NCI-H524 (cell line): ENCODE data around the gene SPSB1.
A peak's percentile ranks its signal among the peaks of the same experiment; 100 is the strongest.

Source experiments
- DNase-seq, 2 experiments: peaks; one replicate each; lab custom pipeline; 2025; lab: John Stamatoyannopoulos, UW

SPSB1 gene

DNA sequence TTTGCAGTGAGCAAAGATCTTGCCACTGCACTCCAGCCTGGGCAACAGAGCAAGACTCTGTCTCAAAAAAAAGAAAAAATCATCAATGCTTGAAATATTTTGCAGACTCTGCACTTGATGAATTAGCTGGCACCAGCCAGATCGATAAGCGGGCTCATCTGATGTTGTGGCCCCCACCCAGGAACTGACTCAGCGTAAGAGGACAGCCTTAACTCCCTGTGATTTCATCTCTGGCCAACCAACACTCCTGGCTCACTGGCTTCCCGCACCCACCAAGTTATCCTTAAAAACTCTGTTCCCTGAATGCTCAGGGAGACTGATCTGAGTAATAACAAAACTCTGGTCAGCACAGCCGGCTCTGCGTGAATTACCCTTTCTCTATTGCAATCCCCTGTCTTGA is 98.9 kb downstream of the SPSB1 start:
- no peak for DNase-seq

DNA sequence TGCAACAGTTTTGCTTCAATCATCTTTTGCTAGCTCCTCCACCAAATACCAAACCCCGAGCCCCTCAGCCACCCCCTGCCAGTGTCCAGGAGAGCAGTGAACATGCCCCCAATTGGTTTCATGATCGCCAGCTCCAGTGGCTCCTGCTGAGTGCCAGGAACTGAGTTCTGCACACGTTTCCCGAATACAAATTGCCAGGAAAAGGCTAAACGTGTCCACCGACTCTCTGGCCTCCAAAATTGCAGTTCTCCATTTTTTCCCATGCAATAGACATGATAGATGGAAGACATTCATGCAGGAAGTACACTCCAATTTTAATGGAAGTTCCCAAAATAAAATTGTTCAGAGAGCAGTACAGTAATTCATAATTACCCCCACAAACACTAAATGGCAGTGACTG is 101.3 kb downstream of the SPSB1 start:
- DNase-seq = no peak

DNA sequence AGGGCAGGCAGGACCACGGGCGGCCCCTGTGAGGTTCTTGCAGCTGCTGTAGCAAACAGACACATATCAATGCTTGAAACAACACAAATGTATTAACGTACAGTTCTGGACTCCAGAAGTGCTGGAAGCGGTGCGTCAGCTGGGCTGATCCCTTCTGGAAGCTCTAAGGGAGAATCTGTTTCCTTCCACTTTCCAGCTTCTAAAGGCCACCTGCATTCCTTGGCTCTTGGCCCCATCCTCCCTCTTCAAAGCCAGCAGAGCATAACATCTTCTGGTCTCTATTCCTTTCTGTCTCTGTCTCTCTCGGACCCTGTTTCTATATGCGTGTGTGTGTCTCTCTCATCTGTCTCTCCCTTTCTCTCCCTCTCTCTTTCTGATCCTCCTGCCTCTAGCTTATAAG is 102.3 kb downstream of the SPSB1 start:
- no peak for DNase-seq

DNA sequence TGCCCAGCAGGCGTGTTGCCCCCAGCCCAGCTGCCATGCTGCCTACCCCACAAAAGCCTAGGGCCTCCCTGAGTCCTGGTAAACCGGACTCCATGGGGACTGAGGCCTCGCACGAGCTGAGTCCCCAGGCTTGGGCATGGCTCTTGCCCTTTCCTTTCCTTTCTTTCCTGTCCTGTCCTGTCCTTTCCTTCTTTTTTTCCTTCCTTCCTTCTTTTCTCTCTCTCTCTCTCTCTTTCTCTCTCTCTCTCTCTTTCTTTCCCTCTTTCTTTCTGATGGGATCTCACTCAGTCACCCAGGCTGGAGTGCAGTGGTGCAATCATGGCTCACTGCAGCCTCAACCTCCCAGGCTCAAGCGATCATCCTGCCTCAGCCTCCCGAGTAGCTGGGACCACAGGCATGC is 104.4 kb downstream of the SPSB1 start:
- DNase-seq = no peak

DNA sequence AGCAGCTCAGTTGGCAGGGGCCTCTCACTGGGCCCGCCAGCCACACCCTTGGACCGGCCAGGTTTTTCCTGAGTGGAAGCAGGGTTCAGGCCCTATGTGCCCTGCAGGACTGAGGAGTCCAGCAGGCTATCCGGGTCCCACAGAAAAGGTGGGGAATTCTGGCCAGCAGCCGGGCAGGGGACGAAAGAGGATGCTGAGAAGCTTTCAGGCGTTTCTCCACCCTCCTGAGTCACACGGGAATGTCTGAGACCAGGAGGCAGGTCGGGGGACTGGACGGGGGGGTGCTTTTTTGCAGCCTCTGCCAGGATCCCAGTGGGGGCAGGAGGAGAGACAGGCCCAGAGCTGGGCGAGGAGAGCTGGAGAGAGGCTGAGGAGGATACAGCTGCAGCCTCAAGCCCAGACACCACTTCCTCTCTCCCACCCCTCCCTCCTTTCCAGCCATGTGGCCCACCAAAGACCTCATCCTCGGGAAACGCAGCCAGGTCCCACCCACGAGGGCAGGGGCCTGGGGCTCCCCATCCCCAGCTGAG is 105.4 kb downstream of the SPSB1 start:
- no peak for DNase-seq

DNA sequence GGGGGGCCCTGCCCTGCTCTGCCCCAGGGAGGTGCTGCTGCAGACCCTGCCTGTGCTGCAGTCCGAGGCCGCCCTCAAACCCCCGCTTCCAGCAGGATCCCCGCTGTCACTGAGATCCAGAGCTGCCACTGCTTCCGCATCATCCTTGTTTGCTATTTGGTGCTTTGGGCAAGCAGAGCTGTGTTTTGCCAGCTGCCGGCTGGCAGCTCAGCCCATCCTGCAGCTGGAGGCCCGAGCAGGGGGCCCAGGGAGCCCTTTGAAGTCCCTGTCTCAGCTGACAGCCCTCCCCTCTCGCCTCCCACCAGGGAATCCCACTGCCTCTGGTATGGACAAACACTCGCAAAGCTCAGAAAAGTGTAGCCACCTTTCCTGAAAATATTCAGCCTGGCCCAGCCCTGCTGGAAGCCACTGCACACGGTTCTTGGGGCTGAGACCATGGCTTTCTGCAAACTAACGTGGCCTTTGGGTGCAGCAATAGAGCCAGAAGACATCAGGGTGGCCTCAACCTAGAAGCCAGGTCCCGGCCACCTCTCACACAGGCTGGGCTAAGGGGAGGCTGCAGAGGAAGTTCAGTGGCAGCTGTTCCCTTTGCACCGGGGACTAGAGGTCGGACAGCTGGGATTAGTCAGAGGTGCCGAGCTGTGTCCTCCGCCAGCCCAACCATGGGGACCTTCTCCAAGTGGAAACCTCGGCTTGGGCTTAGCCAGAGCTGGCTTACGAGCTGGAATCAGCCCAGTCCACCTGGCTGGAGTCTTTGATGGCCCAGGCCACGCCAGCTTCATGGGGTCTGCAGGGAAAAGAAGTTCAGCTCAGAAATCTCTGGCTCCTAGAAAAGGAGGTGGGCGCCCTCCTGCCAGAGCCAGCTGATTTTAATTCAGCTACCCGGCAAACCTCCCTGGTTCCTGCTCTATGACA is 107.1 kb downstream of the SPSB1 start:
- peak; percentile 47 to 77 for DNase-seq

DNA sequence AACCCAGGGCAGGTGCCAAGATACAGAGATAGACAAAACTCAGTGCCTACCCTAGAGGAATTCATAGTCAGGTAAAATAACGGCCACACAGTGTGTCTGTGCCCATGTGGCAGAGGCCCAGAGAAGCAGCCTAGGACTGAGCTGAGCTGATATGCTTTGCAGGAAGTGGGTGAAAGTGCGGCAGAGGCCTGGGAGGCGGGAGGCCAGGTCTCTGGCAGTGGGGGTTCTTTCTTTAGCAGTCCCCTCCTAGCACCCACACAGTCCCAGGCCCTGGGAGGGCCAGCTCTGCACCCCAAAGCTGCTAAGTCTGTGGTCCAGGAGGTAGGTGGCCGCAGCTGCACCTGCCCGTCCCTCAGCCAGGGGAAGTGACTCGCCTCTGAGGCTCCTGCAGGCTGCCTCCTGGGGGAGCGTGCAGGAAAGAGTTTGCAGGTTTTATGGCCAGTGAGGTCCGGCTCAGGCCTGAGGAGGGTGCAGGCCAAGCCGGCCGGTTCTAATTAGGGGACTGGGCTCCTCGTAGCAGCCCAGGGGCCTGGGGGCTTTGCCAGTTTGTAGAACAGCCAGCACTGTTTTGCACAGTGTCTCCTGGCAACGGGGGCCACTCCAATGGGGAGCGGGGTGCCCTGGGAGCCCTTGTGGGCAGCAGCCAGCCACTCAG is 107.9 kb downstream of the SPSB1 start:
- no peak for DNase-seq

DNA sequence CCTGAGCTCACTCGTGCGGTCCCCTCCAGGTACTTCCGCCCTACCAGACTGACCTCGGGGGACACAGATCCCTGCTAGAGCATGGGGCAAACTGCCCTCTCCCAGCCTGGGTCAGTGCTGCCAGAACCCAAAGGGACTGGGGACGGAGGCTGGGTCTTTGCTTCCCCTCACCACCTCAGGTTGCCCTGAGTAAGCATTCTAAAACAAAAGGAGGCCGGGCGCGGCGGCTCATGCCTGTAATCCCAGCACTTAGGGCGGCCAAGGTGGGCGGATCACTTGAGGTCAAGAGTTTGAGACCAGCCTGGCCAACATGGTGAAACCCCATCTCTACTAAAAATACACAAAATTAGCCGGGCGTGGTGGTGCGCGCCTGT is 108.4 kb downstream of the SPSB1 start:
- DNase-seq = no peak

DNA sequence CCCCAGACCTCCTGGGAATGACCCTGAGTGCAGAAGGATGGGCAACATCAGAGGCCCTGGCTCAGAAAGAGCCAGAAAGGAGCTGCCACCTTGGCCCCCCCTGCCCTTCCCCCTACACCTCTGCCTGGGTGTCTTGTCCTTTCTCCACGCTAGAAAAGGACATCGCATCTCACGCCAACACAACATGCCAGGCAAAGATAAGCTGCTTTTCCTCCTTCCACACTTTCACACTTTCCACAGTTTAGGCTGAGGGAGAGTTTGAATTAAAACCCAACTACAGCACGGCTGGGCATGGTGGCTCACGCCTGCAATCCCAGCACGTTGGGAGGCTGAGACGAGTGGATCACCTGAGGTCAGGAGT is 109.5 kb downstream of the SPSB1 start:
- no peak for DNase-seq

DNA sequence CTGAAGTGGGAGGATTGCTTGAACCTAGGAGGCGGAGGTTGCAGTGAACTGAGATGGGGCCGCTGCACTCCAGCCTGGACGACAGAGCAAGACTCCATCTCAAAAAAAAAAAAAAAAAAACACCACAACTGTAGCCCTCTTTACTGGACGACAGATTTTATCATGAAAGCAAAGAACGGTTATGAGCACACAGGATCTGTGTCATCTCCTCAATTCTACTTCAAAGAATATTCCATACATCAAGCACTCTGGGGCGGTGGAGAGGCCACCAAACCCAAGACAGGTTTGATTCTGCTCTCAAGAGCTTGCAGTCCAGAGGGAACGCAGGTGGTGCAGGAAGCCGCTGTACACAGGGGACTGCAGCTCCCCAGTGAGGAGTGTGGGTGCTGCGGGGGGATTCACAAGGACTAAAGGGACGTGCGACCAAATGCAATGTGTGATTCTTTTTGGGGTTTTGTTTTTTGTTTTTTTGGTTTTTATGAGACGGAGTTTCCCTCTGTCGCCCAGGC is 110.1 kb downstream of the SPSB1 start:
- no peak for DNase-seq

DNA sequence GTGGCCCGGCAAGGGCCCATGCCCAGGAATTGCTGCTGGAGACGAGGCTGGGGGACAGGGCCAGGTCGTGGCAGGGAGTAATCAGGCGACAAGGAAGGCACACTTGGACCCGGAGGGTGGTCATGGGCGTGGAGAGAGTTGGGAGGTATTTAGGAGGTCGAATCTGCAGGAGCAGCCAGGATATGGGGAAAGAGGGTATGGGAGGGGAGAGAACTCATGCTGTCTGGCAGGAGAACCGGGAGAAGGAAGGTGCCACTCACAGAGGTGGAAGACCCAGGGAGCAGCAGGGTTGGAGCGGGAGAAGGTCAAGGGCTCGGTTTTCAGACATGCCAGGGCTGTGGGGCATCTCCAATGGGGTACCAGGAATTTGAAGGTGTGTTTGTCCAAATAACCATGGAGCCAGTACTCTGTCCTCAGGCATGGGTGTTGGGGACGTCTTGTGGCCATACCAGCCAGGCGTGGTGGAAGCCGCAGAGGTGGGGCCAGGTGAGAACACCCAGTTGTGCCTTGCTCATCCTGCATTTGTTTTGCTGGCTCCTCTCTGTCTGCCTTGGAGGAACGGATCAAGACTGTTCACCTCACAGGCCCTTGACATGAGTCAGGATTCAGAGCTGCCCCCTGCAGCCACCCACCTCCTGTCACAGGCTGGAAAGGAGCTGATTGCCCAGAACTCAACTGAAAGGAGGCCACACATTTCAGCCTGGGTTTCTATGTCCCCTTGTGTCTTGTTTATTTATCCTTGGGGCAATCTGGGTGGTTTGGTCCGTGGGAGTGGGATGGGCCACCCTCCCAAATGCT is 111.6 kb downstream of the SPSB1 start:
- DNase-seq = no peak

DNA sequence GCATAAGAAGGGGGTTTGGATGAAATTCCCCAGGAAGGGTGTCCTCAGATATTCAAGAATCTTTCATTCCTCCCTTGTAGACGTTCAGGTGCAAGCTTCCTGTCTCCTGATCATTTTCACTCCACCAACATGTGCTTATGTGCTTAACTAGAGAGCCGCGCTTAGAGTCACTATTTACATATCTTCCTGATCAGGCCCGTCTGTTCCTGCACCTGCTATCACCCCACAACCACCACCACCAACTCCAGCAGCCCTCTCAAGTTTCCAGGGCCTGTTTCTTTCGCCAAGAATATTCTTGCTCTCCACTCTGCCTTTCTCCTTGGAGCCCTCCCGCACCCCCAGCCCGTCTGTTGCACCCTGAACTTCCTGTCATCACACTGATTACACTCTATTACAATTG is 113.4 kb downstream of the SPSB1 start:
- peak; percentile 65 to 96 for DNase-seq

DNA sequence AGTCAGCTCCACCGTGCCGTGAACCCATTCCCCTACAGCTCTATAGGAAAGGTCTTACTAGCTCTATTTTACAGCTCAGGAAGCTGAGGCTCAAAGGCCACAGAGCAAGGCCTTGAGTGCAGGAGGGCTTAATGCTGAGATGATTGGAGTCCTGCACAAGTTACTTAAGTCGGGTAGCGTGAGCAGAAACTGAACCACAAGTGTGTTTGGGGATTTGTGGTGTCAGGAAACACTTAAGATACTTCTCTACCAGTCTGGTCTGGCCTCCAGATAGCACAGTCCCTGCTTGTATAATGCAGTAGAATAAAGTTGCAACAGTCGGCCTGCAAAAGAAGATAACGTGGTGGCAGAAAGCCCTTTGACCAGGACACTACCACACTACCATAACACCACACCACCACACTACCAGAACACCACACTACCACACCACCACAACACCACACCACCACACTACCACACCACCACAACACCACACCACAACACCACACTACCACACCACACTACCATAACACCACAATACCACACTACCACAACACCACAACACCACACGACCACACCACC is 118.1 kb downstream of the SPSB1 start:
- DNase-seq = peak in 1 of 2 experiments; percentile 14

DNA sequence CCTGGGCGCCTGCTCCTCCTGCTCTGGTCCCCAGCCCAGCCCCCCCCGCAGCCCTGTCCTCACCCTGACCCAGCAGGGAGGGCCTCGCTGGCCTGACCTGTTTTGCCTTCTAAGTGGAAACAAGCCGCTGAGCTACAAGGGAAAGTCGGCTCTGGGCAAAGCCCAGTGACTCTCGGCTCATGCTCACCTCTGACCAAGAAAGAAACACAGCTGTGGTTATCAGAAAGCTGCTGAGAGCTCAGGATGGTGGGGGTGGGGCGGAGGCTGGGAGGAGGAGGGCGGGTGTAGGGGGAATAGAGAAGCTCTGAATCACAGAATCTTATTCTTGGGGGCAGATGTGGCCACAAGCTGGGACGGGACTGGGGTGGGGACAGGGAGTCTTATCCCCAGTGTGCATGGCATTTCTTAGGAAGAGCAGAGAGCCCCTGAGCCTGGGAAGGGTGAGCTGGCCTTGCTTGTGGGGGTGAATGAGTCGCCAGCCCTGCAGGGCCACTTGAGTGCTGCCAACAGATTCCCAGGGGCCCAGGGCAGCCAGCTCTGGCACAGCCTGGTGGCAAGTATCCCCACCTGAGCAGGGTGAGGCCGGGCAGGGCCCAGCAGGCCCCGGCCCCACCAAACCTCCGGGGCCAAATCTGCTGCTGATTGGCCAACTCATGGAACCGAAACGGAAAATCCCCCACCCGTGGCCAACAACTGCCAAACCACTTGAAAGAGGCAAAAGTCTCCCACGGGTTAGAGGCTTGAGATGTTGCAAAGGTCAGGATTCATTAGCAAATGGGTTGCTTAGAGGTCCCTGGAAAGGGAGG is 120.6 kb downstream of the SPSB1 start:
- peak; percentile 32 to 62 for DNase-seq

DNA sequence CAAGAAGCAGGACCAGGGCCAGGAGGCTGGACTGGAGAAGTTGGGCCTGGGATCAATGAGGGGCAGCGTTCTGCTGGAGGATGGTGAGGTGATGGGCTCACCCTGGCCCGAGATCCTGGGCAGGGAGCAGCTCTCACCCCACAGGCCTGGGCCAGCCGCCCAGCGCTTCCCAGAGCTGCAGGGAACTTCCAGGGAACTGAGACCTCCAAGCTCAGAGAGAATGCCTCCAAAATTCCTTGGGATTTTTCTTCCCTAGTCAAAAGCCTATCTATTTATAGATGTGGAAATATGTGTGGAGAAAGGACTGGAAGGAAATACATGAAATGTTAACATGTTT is 121.2 kb downstream of the SPSB1 start:
- DNase-seq = no peak

DNA sequence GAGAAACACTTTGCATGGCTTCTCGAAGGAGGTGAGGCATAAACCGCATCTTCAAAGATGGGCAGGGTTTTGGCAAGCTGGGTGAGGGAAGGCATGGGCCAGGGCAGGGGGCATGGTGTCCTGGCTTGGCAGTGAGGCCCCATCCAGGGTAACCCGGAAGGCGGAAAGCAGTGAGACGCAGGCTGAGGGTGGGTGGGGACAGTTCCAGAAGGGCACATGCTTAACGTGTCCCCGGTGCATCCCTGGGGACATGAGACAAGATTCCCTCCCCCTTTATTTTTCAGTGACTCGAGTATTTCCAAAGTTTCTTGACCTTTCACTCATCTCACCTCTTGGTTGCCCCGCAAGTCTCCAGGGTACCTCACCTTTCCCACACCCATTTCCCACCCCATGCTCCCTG is 123.8 kb downstream of the SPSB1 start:
- DNase-seq = no peak

DNA sequence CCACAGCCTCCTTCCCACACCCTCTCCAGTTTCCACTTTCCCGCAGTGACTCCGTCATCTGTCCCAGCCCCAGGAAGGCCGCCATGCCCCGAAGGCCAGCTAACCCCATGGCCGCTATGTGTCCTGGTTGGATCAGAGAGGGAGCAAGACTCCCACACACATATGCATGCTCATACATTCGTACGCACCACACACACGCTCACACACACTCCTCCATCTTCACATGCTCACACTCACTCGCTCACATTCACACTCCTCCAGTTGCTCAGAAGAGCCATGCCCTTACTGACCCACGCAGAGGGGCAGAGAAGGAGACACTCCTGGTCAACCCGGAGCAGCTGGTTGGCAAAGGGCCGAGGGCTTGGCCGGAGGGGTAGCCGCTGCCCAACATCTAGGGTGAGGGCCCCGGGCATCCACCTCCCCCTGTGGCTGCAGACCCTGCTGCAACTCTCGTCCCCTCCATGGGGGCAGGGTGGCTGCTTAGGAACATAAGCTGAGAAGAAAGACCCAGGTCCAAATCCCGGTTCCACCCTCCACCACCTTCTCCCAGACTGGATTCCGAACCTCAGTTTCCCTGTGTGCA is 124.3 kb downstream of the SPSB1 start:
- DNase-seq = no peak

DNA sequence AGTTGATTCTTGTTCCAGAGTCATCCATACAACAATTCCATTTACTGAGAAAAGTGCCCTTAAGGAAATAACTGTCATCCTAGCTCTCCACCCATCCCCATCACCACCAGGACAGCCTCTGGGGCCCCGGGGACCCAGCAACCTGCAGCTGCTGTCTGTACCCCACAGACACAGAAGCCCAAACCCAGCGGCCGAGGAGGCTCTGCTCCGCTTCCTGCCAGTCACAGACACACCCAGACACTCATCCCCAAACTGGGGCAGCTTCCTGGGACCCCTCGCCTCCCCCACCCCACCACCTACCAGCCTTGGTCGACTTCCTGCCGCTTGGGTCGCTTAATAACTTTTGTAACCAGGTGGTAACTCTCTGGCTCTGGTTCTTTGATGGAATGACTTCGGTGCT is 125.0 kb downstream of the SPSB1 start:
- DNase-seq = no peak

DNA sequence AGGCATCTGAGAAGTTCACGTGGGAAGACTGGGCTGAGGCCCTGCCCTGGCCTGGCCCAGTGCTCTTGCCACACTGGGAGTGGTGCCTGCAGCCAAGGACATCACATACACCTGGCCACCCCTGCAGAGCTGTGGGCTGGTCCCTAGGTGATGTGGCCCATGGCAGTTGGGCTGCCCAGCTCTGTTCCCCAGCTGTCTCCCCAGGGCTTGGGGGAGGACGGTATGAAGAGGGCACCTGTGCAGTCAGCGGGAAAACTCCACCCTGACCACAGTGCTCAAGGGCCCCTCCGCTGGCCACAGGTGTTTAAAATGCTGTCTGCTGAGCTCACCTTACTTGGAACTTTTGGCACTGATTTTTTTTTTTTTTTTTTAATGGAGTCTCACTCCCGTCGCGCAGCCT is 126.2 kb downstream of the SPSB1 start:
- no peak for DNase-seq
